ENCODE measurements around the gene EXOC6.
"Not testable (repeated sequence)": the region's sequence is repeated elsewhere in the genome, so short reads cannot be mapped to it uniquely, and the experiment has no call there.

Gene EXOC6

GRCh38 chr10:92891885-92892690 is 43.8 kb downstream of the EXOC6 start:
- no peaks in the 10 kb centered on the region for H3K9me3 ChIP-seq (replicated peaks; ENCODE audit: low read length)
- no peak overlapping the region for H3K4me2 ChIP-seq (ENCODE audit: low read length)
- H3K4me3 ChIP-seq (ENCODE audit: low read length) = no peak overlapping the region
- no peaks in the 10 kb centered on the region for H3K36me3 ChIP-seq (ENCODE audit: insufficient read depth, low read length)
- peaks cover 10% of the 10 kb centered on the region for H3K4me1 ChIP-seq (ENCODE audit: control insufficient read depth, insufficient read depth, low read length)
- H3K27me3 ChIP-seq (ENCODE audit: control insufficient read depth, insufficient read depth, low read length) = no peaks in the 10 kb centered on the region
- no peak overlapping the region for H3K9ac ChIP-seq (ENCODE audit: low read depth, low read length)

GRCh38 chr10:92892691-92893054 is 44.4 kb downstream of the EXOC6 start:
- peaks cover 10% of the 10 kb centered on the region for H3K4me1 ChIP-seq (ENCODE audit: control insufficient read depth, insufficient read depth, low read length)
- no peaks in the 10 kb centered on the region for H3K27me3 ChIP-seq (ENCODE audit: control insufficient read depth, insufficient read depth, low read length)
- H3K9me3 ChIP-seq (replicated peaks; ENCODE audit: low read length) = no peaks in the 10 kb centered on the region
- H3K4me3 ChIP-seq (ENCODE audit: low read length) = no peak overlapping the region
- H3K4me2 ChIP-seq (ENCODE audit: low read length) = no peak overlapping the region
- no peak overlapping the region for H3K9ac ChIP-seq (ENCODE audit: low read depth, low read length)
- no peaks in the 10 kb centered on the region for H3K36me3 ChIP-seq (ENCODE audit: insufficient read depth, low read length)

- H3K4me3 ChIP-seq (ENCODE audit: low read length) = no peak overlapping the region
- no peak overlapping the region for H3K4me2 ChIP-seq (ENCODE audit: low read length)
- no peaks in the 10 kb centered on the region for H3K27me3 ChIP-seq (ENCODE audit: control insufficient read depth, insufficient read depth, low read length)
- no peaks in the 10 kb centered on the region for H3K9me3 ChIP-seq (replicated peaks; ENCODE audit: low read length)
- peaks cover 10% of the 10 kb centered on the region for H3K4me1 ChIP-seq (ENCODE audit: control insufficient read depth, insufficient read depth, low read length)
- no peak overlapping the region for H3K9ac ChIP-seq (ENCODE audit: low read depth, low read length)
- no peaks in the 10 kb centered on the region for H3K36me3 ChIP-seq (ENCODE audit: insufficient read depth, low read length)
Measured at GRCh38 chr10:92894081-92894655, 45.8 kb downstream of the EXOC6 start.

- no peaks in the 10 kb centered on the region for H3K36me3 ChIP-seq (ENCODE audit: insufficient read depth, low read length)
- H3K27me3 ChIP-seq (ENCODE audit: control insufficient read depth, insufficient read depth, low read length) = no peaks in the 10 kb centered on the region
- no peak overlapping the region for H3K9ac ChIP-seq (ENCODE audit: low read depth, low read length)
- H3K4me1 ChIP-seq (ENCODE audit: control insufficient read depth, insufficient read depth, low read length) = no peaks in the 10 kb centered on the region
- H3K4me2 ChIP-seq (ENCODE audit: low read length) = no peak overlapping the region
- no peaks in the 10 kb centered on the region for H3K9me3 ChIP-seq (replicated peaks; ENCODE audit: low read length)
- no peak overlapping the region for H3K4me3 ChIP-seq (ENCODE audit: low read length)
Measured at GRCh38 chr10:92897916-92898315, 49.6 kb downstream of the EXOC6 start.

- H3K9ac ChIP-seq (ENCODE audit: low read depth, low read length) = no peak overlapping the region
- no peaks in the 10 kb centered on the region for H3K9me3 ChIP-seq (replicated peaks; ENCODE audit: low read length)
- H3K27me3 ChIP-seq (ENCODE audit: control insufficient read depth, insufficient read depth, low read length) = no peaks in the 10 kb centered on the region
- no peaks in the 10 kb centered on the region for H3K4me1 ChIP-seq (ENCODE audit: control insufficient read depth, insufficient read depth, low read length)
- no peak overlapping the region for H3K4me3 ChIP-seq (ENCODE audit: low read length)
- H3K36me3 ChIP-seq (ENCODE audit: insufficient read depth, low read length) = no peaks in the 10 kb centered on the region
- no peak overlapping the region for H3K4me2 ChIP-seq (ENCODE audit: low read length)
Measured at GRCh38 chr10:92901819-92902251, 53.5 kb downstream of the EXOC6 start.

GRCh38 chr10:92903633-92904032 is 55.3 kb downstream of the EXOC6 start:
- Histone ChIP-seq H3K4me2 (ENCODE audit: low read length) (no peak overlapping the region), H3K9ac (ENCODE audit: low read depth, low read length) (no peak overlapping the region), H3K27me3 (ENCODE audit: control insufficient read depth, insufficient read depth, low read length) (no peaks in the 10 kb centered on the region), H3K4me1 (ENCODE audit: control insufficient read depth, insufficient read depth, low read length) (no peaks in the 10 kb centered on the region), H3K4me3 (ENCODE audit: low read length) (no peak overlapping the region), H3K36me3 (ENCODE audit: insufficient read depth, low read length) (no peaks in the 10 kb centered on the region), H3K9me3 (replicated peaks; ENCODE audit: low read length) (no peaks in the 10 kb centered on the region)

GRCh38 chr10:92907280-92907679 is 59.0 kb downstream of the EXOC6 start:
- no peaks in the 10 kb centered on the region for H3K9me3 ChIP-seq (replicated peaks; ENCODE audit: low read length)
- no peak overlapping the region for H3K4me3 ChIP-seq (ENCODE audit: low read length)
- H3K4me1 ChIP-seq (ENCODE audit: control insufficient read depth, insufficient read depth, low read length) = no peaks in the 10 kb centered on the region
- H3K4me2 ChIP-seq (ENCODE audit: low read length) = no peak overlapping the region
- no peaks in the 10 kb centered on the region for H3K36me3 ChIP-seq (ENCODE audit: insufficient read depth, low read length)
- H3K9ac ChIP-seq (ENCODE audit: low read depth, low read length) = no peak overlapping the region
- H3K27me3 ChIP-seq (ENCODE audit: control insufficient read depth, insufficient read depth, low read length) = no peaks in the 10 kb centered on the region

GRCh38 chr10:92912631-92913030 is 64.3 kb downstream of the EXOC6 start:
- H3K9me3 ChIP-seq (replicated peaks; ENCODE audit: low read length); H3K27me3 ChIP-seq (ENCODE audit: control insufficient read depth, insufficient read depth, low read length); H3K36me3 ChIP-seq (ENCODE audit: insufficient read depth, low read length); H3K4me1 ChIP-seq (ENCODE audit: control insufficient read depth, insufficient read depth, low read length); H3K4me3 ChIP-seq (ENCODE audit: low read length); H3K4me2 ChIP-seq (ENCODE audit: low read length); H3K9ac ChIP-seq (ENCODE audit: low read depth, low read length): not testable (repeated sequence)

- no peak overlapping the region for H3K9ac ChIP-seq (ENCODE audit: low read depth, low read length)
Measured at GRCh38 chr10:92913973-92914372, 65.7 kb downstream of the EXOC6 start.

GRCh38 chr10:92914478-92915325 is 66.4 kb downstream of the EXOC6 start:
- no peaks in the 10 kb centered on the region for H3K27me3 ChIP-seq (ENCODE audit: control insufficient read depth, insufficient read depth, low read length)
- no peak overlapping the region for H3K9ac ChIP-seq (ENCODE audit: low read depth, low read length)
- H3K4me1 ChIP-seq (ENCODE audit: control insufficient read depth, insufficient read depth, low read length) = no peaks in the 10 kb centered on the region
- H3K36me3 ChIP-seq (ENCODE audit: insufficient read depth, low read length) = no peaks in the 10 kb centered on the region
- H3K4me2 ChIP-seq (ENCODE audit: low read length) = no peak overlapping the region
- no peak overlapping the region for H3K4me3 ChIP-seq (ENCODE audit: low read length)
- H3K9me3 ChIP-seq (replicated peaks; ENCODE audit: low read length) = no peaks in the 10 kb centered on the region

More at GRCh38 chr10:92913973-92914372, 65.7 kb downstream of the EXOC6 start:
- Histone ChIP-seq H3K36me3 (ENCODE audit: insufficient read depth, low read length) (no peaks in the 10 kb centered on the region), H3K4me3 (ENCODE audit: low read length) (no peak overlapping the region), H3K4me2 (ENCODE audit: low read length) (no peak overlapping the region), H3K27me3 (ENCODE audit: control insufficient read depth, insufficient read depth, low read length) (no peaks in the 10 kb centered on the region), H3K9me3 (replicated peaks; ENCODE audit: low read length) (no peaks in the 10 kb centered on the region), H3K4me1 (ENCODE audit: control insufficient read depth, insufficient read depth, low read length) (no peaks in the 10 kb centered on the region)

GRCh38 chr10:92915892-92916291 is 67.6 kb downstream of the EXOC6 start:
- peaks cover 2% of the 10 kb centered on the region for H3K9me3 ChIP-seq (replicated peaks; ENCODE audit: low read length)
- H3K4me3 ChIP-seq (ENCODE audit: low read length) = no peak overlapping the region
- H3K9ac ChIP-seq (ENCODE audit: low read depth, low read length) = no peak overlapping the region
- no peak overlapping the region for H3K4me2 ChIP-seq (ENCODE audit: low read length)
- no peaks in the 10 kb centered on the region for H3K36me3 ChIP-seq (ENCODE audit: insufficient read depth, low read length)
- H3K4me1 ChIP-seq (ENCODE audit: control insufficient read depth, insufficient read depth, low read length) = no peaks in the 10 kb centered on the region
- no peaks in the 10 kb centered on the region for H3K27me3 ChIP-seq (ENCODE audit: control insufficient read depth, insufficient read depth, low read length)
